HG02884 (cell line): ENCODE measurements around the gene C2CD4D.

Experiments used
- ATAC-seq: cut with Tn5 transposase; IDR thresholded peaks from one replicate; pipeline ENCODE4 v1.9.1; 2021; ENCODE audit warnings: mild to moderate bottlenecking, moderate library complexity; ENCODE audit not compliant: unreplicated experiment

Gene C2CD4D

DNA sequence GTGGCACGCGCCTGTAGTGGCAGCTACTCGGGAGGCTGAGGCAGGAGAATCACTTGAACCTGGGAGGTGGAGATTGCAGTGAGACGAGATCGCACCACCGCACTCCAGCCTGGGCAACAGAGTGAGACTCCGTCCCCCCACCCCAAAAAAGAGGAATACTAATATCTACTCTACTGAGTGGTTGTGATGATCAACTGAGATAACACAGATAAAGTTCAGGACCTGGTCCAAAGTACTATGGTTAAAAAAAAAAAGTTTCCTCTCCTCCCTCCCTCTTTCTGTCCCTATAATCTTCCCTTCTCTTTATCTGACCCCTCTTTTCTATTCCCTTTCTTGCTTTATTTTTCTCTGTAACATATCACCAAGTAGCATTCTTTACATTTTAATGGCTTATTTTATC, 4.0 kb downstream of the C2CD4D start:
- no peak for ATAC-seq

DNA sequence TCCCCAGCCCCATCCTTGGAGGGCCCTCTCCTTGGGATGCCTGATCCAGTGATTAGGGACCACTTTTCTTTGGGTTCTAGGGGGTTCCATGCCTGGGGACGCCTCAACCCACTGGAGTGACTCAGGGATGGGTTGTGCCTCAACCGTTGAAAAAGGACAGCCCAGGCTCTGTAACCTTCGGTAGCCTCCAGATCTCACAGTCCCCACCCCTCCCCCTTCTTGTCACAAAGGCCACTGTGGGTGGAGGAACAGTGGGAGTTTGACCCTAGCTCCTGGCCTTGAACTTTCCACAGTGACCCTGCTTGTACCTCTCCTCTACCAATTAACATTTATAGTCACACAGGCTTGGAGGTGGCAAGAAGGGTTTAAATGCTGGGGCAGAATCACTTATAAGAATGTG, 5.4 kb downstream of the C2CD4D start:
- ATAC-seq: no peak

DNA sequence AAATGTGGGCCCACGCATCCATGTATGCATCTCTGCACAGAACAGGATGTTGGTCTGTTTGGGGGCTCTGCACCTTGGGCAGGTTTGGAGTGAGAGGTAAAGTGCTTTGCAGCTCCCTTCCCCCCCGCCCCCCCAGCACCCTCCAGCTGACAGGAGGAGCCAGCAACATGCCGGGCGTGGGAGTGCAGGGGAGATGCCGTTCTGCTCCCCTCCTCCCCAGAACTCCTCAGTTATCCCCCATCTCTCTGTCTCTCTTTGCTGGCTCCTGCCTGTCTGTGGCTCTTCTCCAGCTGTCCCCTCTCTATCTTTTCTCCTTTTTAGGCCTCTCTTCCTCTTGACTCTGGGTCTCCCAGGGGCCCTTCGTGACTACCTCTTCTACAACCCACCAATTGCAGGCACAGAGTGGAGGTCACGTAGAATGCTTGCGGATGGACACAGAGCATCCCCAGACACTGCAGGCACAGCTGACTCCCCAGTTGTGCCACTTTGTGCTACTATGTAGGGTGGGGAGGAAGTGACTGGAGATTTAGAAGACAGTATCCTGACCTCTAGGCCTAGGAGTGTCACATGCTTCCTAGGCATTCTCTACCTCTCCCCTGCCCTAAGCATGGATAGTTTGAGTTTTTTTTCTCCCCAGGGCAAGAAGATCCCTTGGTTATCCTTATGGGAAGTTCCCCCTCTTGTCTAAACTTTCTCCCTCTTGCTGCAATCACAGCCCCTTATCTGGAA, 6.3 kb downstream of the C2CD4D start:
- no peak for ATAC-seq

DNA sequence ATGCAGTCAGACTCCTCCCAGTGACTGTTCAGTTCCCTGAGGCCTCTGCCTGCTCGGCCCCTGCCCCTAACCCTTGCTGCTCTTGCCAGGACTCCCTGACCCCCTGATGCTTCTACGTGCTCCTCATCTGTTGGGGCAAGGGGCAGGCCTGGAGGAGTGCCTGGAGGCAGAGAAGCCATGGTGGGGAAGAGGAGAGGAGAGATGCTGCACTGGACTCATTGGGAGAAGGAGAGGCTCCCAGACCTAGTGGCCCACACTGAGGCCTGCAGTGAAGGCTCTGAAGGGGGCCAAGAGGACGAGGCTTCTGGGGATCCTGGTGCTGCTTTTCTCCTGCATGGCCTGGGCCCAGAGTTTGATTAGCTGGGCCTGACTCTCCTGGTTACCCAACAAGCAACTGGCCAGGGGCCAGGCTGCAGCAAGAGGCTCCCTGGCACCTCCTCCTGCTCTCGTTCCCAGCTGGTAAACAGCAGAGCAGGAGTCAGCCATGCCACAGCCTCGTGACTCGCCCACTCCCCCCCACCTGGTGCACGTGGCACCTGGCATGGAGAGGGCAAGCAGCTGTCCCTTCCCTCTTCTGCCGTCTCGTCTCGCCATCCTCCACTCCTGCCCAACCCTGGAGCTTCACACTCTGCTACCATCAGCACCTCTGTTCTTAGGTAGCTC, 7.2 kb downstream of the C2CD4D start:
- ATAC-seq: no peak

DNA sequence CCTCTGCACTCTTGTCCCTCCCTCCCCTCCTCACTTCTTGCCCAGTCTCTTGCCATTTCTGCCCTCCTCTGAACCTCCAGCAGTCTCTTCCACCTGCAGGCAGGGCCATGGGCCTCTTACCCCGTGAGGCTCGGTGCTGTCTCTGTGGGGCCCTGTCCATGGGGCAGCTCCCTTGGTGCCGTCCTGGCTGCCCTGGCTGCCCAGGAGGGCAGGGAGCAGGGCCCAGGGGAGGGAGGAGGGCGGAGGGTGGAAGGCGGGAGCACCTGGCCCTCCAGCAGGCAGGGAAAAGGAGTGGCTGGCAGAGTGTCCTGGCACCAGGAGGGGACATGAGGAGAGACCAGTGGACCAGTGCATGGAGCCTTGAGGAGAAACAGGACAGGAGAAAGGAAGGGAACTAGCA, 8.0 kb downstream of the C2CD4D start, which contains the start of gene RORC:
RORC (minus strand) TSS at position 198 of the 400 bp plus-strand sequence; CDS start at position 160, 38 bp downstream.
- no peak for ATAC-seq

DNA sequence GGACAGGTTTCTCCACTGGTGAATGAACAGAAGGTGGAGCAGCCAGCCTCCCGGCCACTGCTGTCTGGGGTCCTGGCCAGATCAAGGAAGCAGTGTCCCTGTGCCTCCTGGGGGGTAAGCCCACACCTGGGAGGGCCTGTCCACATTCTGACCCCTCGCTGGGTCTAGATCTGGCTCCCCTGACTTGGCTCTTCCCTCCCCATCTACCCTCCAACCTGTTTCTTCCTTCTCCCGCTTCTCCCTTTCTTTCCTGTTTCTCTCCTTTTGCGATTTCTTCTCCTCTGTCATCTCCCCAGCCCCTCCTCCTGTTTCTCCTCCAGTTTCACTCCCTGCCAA, 8.4 kb downstream of the C2CD4D start:
- ATAC-seq: no peak

DNA sequence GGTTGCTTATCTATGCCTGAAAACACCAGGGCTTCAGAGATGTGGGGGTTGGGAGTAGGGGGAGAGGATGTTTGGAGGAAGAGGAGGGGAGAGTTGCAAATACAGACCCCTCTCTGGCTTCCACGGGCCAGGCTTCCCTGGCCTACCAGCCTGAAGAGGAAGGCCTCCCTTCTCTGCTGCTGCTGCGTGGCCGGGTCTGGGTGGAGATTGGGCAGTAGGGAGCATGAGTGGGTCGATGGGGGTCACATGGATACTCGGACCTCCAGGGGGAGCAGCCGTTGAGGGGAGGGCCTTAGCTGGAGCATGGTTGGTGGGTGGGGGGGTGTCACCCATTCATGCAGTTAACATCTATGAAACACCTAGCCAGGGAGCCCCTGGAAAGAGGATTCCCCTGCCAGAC, 9.6 kb downstream of the C2CD4D start:
- no peak for ATAC-seq

DNA sequence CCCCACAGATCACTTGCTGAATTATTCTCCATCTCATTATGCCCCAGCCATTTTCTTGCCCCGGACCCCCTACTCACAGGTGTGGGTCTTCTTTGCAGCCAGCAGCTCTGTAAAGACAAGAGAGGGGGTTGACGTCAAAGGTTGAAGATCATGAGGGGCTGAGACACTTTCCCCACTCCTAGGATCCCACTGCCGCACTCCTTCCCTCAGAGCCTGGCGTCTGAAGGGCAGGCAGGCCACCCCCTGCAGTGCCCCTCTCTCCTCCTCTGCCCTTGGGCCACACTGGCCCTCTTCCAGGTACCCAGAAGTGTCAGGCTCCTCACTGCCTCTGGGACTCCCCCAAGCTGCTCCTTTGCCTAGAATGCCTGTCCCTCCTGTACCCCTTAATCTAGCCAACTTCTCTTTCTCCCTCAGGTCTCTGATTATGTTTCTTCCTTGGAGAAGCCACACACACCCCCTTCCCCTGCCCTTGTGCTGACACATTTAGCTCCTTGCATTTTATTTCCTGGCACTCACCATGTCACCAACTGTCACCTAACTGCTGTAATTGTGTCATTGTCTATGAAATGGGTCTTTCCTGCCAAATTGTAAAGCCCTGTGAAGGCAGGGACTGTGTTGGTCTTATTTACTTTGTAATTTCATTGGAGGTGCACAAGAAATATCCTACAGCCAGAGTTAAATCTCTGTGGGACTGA, 10.1 kb downstream of the C2CD4D start:
- no peak for ATAC-seq

DNA sequence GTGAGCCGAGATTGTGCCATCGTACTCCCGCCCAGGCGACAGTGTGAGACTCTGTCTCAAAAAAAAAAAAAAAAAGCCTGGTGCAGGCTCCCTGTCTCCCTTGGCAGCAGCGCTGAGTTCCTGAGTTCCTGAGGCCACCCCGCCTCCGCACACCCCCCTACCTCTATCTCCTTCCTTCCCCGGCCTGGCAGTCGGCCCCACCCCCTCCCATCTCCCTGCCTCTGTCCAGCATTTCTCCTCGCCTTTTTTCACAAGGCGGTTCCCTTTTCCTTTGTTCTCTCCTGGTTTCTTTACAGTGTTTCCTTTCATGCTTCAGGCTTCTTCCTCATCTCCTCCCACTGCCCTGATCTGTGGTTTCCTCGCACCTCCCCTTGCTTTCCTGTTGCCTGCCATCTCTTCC, 10.7 kb downstream of the C2CD4D start:
- ATAC-seq: no peak

DNA sequence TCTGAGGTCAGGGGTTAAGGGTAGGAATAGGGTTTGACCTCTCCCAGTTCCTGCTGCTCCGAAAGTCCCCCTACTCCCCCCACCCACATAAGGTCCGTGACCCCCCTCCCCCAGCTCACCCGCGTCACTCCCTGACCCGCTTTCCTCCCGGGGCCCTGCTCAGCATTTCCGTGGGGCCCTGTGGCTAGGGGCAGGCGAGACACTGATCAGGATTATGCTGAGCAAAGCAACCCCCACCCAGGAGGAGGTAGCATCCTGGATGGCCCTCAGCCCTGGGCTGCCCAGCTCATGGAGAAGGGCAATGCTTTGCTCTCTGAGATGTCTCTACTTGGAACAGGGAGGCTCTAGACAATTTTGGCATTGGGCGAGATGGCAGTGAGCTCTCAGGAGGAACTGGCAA, 11.8 kb downstream of the C2CD4D start:
- no peak for ATAC-seq

DNA sequence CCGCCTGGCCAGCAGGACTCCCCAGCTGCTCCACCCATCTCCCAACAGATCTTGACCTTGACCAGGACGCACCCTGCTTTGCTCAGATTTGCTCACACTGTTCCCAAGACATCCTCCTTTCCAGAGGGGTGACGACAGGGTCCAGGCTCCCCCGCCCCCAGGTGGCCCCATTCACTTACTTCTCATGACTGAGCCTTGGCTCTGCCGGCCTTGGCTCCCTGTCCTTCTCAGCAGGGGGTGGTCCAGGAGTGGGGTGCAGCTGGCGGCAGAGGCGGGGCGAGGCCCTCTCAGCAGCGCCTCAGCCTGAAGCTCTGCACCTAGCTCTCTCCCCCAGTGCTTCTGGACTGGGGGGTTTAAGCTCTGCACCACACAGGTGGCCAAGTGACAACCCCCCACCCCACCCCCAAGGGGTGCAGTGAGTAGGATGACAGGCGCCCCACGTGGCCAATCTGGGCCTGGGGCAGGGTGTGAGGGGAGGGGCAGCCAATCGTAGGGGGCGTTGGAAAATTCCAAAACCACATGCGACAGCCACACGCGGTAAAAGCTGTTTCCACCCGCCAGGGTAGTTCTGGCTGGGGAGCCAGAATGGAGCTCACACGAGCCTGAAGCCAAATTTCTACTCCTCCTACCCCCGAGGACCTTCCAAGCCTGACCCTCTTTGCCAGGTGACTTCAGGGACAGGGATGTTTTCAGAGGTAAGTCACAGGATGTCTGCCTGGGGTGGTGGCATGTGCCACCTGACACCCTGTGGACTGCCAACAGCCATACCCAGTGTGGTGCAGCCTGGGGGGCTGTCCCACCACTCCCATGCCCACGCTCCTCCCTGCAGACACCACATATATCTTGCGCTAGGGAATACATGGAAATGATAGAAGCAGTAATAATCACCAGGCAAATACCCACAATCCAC, 13.6 kb downstream of the C2CD4D start:
- no peak for ATAC-seq

DNA sequence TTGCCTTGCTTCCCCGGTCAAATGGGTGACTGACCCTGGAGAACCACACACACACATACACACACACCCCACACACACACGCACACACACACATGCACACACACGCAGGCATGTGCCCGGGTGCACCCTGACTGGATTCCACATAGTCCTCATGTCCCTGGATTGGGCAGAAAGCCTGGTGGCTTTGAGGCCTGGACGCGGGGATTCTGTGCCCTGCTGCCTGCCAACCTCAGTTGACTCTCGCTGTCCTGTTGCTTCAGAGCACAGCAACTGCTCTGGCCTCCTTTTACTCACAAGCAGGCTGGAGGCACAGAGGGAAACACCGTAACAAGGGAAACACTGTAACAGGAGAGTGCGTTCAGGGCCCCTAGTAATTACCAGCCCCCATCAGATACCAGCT, 14.4 kb downstream of the C2CD4D start:
- ATAC-seq: no peak

DNA sequence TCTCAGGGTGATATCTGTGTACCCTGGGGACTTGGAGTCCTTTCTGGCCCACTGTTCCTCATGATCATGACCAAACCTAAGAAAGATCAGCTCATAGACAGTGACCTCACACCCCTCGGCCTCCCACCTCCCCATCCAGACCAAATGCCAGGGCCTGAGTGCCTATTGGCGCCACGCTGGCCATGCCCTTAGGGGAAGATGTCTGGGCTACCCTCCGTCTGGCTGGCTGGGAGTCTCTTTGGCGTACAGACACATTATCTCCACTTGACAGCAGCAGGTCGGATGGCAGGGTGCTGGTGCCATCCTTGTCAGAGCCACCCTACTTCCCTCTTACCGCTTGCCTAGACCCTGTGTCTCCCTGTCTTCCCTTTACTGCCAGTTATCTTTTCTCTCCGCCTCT, 16.4 kb downstream of the C2CD4D start:
- ATAC-seq: no peak

DNA sequence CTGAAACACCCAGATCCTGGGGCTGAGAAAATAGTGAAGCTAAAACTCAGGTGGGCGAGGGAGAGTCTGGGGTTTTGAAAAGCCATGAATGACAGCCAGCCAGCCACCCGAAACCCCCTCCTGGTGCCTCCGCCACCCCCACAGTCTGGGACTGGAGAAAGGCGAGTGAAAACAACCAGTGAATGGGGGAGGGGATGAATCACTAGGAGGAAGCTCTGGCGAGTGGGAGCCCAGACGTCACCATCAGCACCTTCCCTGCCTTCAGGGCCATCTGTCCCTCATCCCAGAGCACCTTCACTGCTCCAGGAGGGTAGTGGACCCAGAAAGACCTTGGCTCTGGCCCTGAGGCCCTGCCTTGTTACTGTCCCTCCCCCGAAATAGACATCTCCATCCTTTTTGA, 17.2 kb downstream of the C2CD4D start:
- no peak for ATAC-seq

DNA sequence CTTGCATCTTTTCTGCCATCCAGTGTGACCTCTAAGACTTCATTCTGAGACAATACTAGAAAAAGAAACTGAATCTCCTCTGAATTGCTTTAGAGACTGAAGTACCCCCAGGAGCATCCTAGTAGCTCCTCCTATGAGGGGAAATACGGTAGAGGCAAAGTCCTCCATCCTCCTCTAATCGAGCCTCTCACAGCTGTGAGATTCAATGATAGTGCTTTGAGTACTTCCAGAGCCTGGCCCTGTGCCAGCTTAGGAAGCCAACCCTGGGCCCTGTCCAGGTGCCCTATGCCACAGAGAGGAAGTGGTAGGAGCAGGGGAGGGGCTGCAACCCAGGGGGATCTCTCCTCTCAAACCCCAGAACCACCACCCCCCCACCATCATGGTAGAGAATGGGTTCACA, 18.7 kb downstream of the C2CD4D start:
- ATAC-seq: no peak

DNA sequence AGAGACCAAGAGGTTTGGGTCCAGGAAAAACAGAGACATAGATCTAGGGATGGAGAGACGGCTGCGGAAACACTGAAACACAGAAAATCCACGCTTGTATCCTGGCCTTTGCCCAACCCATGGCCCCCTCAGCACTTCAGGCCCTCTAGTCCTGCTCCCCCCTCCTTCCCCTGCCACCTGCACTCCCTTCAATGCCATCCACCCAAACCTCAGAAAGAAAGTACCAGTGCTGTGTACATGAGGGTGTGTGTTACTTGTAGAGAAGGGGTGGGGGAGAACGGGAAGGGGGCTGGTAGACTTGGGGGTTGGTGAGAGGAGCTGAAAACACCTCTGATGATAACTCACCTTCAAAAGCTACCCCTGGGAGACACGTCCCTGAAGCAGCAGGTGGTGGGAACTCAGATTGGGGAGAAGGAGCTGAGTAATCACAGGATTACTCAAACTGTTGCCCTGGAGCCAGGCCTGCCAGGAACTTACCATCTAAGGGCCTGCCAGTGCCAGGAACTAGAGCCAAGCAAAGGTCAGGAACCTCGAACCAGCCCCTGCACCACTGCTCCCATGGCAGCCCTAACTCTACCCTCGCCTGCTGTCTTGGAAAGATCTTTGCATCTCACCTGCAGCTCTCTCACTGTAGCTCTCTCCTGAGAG, 19.5 kb downstream of the C2CD4D start:
- no peak for ATAC-seq

DNA sequence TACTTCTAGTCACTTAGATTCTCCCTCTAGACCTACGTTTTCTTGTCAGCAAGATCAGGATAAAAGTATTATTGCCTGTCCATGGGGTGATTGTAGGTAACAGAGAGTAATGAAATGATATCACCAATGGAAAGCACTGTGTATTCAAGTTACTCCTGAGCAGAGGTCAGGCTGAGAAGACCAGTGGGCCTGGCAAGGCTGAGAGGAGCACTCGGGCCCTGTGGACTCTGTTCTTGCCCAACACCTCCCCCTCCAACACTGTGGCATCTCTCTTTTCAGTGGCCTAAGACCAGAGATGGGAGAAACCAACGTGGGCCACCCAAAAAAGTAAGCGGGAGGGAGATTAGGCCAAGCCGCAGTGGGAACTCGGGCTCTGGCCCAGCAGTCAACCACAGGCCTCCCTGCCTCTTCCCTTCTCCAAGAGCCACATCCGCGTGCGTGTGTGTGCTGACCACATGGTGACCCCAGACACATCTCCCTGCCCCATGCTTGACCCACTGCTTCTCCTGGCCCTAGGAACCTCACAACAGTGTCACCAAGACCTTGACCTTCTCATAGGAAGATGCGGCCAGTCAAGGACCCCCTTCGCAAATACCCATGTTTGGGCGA, 20.3 kb downstream of the C2CD4D start:
- ATAC-seq: no peak

DNA sequence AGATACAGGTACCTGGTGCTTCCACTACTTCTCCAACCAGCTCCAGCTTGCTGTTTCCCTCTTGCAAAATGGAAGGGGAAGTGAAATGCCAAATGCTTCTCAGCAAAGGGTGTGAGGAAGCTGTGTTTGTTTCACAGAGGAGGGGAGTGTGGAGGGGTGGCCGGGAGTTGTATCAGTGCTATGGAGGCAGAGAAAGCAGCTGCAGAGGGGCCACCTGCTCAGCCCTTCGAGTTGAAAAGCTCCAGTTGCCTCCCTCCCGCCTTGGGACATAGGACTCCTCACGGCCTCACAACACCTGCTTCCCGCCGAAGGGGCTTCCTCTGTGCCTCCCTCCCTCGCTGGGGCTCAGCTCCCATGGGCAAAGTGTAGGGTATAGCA, 22.3 kb downstream of the C2CD4D start:
- no peak for ATAC-seq

DNA sequence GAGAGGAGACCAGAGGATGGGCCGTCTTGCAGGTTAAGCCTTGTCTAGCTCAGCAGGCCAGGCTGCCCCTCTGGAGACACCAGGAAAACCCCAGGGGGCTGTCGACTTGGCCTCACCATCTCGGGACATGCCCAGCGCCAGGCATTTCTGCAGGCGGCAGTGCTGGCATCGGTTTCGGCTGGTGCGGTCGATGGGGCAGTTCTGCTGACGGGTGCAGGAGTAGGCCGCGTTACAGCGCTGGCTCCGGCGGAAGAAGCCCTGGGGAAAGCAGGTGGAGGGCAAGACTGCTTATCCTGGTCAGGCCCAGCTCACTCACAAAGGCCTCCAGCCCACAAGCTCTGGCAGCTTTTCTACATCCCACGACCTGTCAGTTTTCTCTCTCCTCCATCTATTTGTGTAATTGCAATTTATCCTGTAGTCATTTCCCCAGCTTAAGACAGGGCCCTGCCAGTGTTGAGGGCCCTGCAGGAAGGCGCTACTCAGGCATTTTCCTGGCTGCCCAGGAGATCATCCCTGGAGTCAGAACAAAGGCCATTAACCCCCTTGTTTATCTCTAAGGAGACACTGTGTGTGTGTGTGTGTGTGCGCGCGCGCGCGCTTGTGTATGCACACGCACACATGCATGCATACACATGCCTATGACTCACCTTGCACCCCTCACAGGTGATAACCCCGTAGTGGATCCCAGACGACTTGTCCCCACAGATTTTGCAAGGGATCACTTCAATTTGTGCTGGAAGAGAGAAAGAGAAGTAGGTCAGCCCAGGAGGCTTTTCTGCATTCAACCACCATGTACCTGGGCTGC, 22.9 kb downstream of the C2CD4D start:
- no peak for ATAC-seq
